Measurements from ENCODE around the gene PDE2A.

The PDE2A gene

DNA sequence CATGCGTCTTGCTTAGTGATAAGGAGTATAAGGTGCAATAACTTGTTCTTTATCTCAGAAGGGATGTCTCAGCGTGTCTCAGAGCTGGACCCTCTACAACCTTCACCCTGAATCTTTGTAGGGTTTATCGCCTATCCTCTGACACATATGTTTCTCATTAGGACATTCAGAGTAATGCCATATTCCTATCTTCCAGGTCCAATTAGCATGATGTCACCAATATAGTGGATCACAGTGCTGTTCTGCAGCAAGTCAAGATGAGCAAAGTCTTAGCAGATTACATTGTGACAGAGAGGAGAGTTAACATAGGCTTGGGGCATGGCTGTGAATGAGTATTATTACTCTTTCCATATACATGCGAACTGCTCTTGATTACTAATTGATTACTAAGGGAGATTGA, 129.6 kb downstream of the PDE2A start:
- no peak overlapping the region for H2AK5ac ChIP-seq (ENCODE audit: low read length)
- H3K23ac ChIP-seq (ENCODE audit: low read length): no peak overlapping the region
- H3K79me1 ChIP-seq (ENCODE audit: low read length): peaks cover 2% of the 10 kb centered on the region
- H3K27ac ChIP-seq (ENCODE audit: low read depth, low read length): no peak overlapping the region
- no peak overlapping the region for H4K8ac ChIP-seq (ENCODE audit: low read depth, low read length)
- H3K9me3 ChIP-seq (ENCODE audit: insufficient read depth, low read depth, low read length): no peaks in the 10 kb centered on the region
- H3K4me2 ChIP-seq (ENCODE audit: low read length): no peak overlapping the region
- no peak overlapping the region for H3K4me3 ChIP-seq (ENCODE audit: low read depth, low read length)
- no peak for DNase-seq
- H3K14ac ChIP-seq (ENCODE audit: low read length): no peak overlapping the region
- H3K4me1 ChIP-seq (ENCODE audit: control insufficient read depth in 1 of 2, insufficient read depth in 2 of 2, low read length in 2 of 2): peaks cover 0 to 5% of the 10 kb centered on the region in 2 experiments
- H2BK120ac ChIP-seq (ENCODE audit: insufficient read depth, low read length, poor library complexity): no peak overlapping the region
- no peak overlapping the region for H4K12ac ChIP-seq (ENCODE audit: low read depth, low read length)
- no CpG with 5 or more reads among the region's 4 CpGs for WGBS (ENCODE audit: extremely low coverage, insufficient coverage, insufficient read length)
- H3K36me3 ChIP-seq (ENCODE audit: control insufficient read depth in 1 of 2, insufficient read depth in 2 of 2, low read length in 2 of 2): no peaks in the 10 kb centered on the region
- no peak overlapping the region for H3K9ac ChIP-seq (ENCODE audit: low read length)
- no peaks in the 10 kb centered on the region for H3K79me2 ChIP-seq (ENCODE audit: control insufficient read depth, insufficient read depth, low read length, poor library complexity)
- no peak overlapping the region for H2BK12ac ChIP-seq (ENCODE audit: low read length)
- H2BK5ac ChIP-seq (ENCODE audit: low read depth, low read length, poor library complexity): no peak overlapping the region
- H4K91ac ChIP-seq (ENCODE audit: low read depth, low read length): no peak overlapping the region
- H3K4ac ChIP-seq (ENCODE audit: low read depth, low read length): no peak overlapping the region
- no peak overlapping the region for H2AFZ ChIP-seq (ENCODE audit: insufficient read depth, low read length, poor library complexity)
- no peaks in the 10 kb centered on the region for H3K27me3 ChIP-seq (ENCODE audit: insufficient read depth, low read length)
- H3K18ac ChIP-seq (ENCODE audit: low read length): no peak overlapping the region

DNA sequence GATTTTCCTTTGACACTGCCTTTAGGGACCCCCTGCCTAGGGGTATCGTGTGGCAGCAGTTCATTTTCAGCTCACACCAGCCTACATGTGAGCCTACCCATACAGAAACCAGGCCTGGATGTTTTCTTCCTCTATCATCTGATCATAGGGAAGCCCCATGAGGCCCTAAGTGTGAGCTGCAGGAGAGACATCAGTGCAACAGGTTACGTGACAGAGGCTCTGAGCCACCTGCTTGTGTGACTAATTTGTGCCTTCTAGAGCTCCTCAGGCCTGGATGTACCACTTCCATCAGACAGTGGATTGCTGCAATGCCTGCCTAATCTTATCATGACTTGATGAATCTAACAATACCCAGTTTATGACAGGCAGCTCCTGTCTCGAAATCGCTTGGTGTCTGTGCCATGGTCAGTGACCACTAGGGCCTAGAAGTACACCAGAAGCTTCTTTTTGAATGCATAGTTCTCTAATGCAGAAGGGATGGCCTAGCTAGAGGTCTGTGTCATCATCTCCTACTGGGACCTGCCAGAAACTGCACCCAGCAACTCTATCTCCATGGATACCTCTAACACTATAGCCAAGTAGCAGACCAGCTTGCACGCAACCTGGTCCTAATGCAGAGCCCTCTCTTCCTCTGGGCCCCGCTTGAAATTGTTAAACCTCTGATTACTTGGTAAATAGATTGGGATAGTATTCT, 130.2 kb downstream of the PDE2A start:
- Histone ChIP-seq H3K9ac (ENCODE audit: low read length) (no peak overlapping the region), H4K91ac (ENCODE audit: low read depth, low read length) (no peak overlapping the region), H3K36me3 (ENCODE audit: control insufficient read depth in 1 of 2, insufficient read depth in 2 of 2, low read length in 2 of 2) (no peaks in the 10 kb centered on the region), H3K23ac (ENCODE audit: low read length) (no peak overlapping the region), H3K4me3 (ENCODE audit: low read depth, low read length) (no peak overlapping the region), H3K79me2 (ENCODE audit: control insufficient read depth, insufficient read depth, low read length, poor library complexity) (no peaks in the 10 kb centered on the region), H3K4ac (ENCODE audit: low read depth, low read length) (no peak overlapping the region), H2AFZ (ENCODE audit: insufficient read depth, low read length, poor library complexity) (no peak overlapping the region), H2AK5ac (ENCODE audit: low read length) (no peak overlapping the region), H4K8ac (ENCODE audit: low read depth, low read length) (no peak overlapping the region), H2BK5ac (ENCODE audit: low read depth, low read length, poor library complexity) (no peak overlapping the region), H2BK12ac (ENCODE audit: low read length) (no peak overlapping the region), H2BK120ac (ENCODE audit: insufficient read depth, low read length, poor library complexity) (no peak overlapping the region), H3K4me2 (ENCODE audit: low read length) (no peak overlapping the region), H3K14ac (ENCODE audit: low read length) (no peak overlapping the region), H3K27ac (ENCODE audit: low read depth, low read length) (no peak overlapping the region), H3K79me1 (ENCODE audit: low read length) (peaks cover under 1% of the 10 kb centered on the region), H3K9me3 (ENCODE audit: insufficient read depth, low read depth, low read length) (no peaks in the 10 kb centered on the region), H3K27me3 (ENCODE audit: insufficient read depth, low read length) (no peaks in the 10 kb centered on the region), H3K4me1 (ENCODE audit: control insufficient read depth in 1 of 2, insufficient read depth in 2 of 2, low read length in 2 of 2) (no peaks in the 10 kb centered on the region), H4K12ac (ENCODE audit: low read depth, low read length) (no peak overlapping the region), H3K18ac (ENCODE audit: low read length) (no peak overlapping the region)
- DNase-seq: peak in 1 of 2 donors; percentile 15
- no CpG with 5 or more reads among the region's 6 CpGs for WGBS (ENCODE audit: extremely low coverage, insufficient coverage, insufficient read length)

DNA sequence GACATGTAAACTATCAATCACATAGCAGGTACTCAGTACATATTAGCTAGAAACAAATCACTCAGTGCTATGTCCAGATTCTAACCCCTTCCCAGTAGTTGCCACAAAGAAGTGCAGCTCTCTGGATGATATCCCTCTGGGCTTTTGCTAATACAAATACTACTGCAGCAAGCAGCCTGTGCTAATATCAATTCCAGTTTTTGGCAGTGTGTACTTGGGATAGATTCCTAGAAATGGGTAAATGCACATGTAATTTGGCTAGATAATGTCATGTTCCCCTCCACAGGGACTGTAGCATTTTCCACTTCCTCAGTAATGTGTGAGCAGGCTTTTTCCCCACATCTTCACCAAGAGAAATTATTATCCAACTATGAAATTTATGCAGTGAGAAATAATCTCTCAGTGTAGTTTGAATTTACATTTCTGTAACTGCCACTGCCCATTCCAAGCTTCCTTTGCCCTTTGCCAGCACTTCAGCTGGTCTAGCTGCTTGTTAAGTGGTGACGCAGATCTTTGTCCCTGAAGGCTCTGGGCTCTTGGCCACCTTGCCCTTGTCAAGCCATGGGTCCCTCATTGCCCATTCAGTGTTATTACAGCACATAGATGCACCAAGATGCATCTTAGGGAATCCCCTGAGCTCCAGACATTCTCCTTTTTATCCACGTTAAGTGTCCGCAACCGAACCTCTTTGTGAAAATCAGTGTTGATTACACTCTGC, 132.8 kb downstream of the PDE2A start:
- H2BK5ac ChIP-seq (ENCODE audit: low read depth, low read length, poor library complexity): no peak overlapping the region
- no peaks in the 10 kb centered on the region for H3K36me3 ChIP-seq (ENCODE audit: control insufficient read depth in 1 of 2, insufficient read depth in 2 of 2, low read length in 2 of 2)
- WGBS (ENCODE audit: extremely low coverage, insufficient coverage, insufficient read length): no CpG with 5 or more reads among the region's 4 CpGs
- no peak overlapping the region for H2BK12ac ChIP-seq (ENCODE audit: low read length)
- no peak overlapping the region for H3K23ac ChIP-seq (ENCODE audit: low read length)
- H2BK120ac ChIP-seq (ENCODE audit: insufficient read depth, low read length, poor library complexity): no peak overlapping the region
- H3K4me3 ChIP-seq (ENCODE audit: low read depth, low read length): no peak overlapping the region
- no peak overlapping the region for H4K8ac ChIP-seq (ENCODE audit: low read depth, low read length)
- no peak overlapping the region for H3K9ac ChIP-seq (ENCODE audit: low read length)
- no peak overlapping the region for H3K27ac ChIP-seq (ENCODE audit: low read depth, low read length)
- H2AFZ ChIP-seq (ENCODE audit: insufficient read depth, low read length, poor library complexity): no peak overlapping the region
- H3K79me1 ChIP-seq (ENCODE audit: low read length): no peaks in the 10 kb centered on the region
- no peak overlapping the region for H4K12ac ChIP-seq (ENCODE audit: low read depth, low read length)
- no peaks in the 10 kb centered on the region for H3K27me3 ChIP-seq (ENCODE audit: insufficient read depth, low read length)
- no peak overlapping the region for H4K91ac ChIP-seq (ENCODE audit: low read depth, low read length)
- no peaks in the 10 kb centered on the region for H3K9me3 ChIP-seq (ENCODE audit: insufficient read depth, low read depth, low read length)
- H2AK5ac ChIP-seq (ENCODE audit: low read length): no peak overlapping the region
- H3K18ac ChIP-seq (ENCODE audit: low read length): no peak overlapping the region
- no peaks in the 10 kb centered on the region for H3K4me1 ChIP-seq (ENCODE audit: control insufficient read depth in 1 of 2, insufficient read depth in 2 of 2, low read length in 2 of 2)
- H3K79me2 ChIP-seq (ENCODE audit: control insufficient read depth, insufficient read depth, low read length, poor library complexity): no peaks in the 10 kb centered on the region
- DNase-seq: no peak
- H3K14ac ChIP-seq (ENCODE audit: low read length): no peak overlapping the region
- H3K4me2 ChIP-seq (ENCODE audit: low read length): no peak overlapping the region
- H3K4ac ChIP-seq (ENCODE audit: low read depth, low read length): no peak overlapping the region

DNA sequence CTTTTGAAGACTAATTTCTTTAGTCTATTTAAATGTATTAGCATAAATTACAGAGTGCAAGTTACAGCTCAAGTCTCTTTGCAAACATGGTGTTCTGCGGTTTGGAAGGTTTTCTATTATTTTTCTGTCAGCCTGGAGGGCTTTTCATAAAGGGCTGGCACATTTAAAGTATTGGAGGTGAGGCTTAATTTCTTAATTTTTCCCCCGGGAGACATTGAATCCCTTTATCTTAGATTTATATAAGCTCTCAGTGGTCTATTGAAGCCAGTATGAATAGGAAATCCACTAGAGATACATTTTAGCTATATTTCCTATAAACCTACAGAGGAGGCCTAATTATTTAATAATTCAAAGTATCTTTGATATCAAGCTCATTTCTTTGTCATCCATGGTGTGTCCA, 137.2 kb downstream of the PDE2A start:
- no peak overlapping the region for H3K9ac ChIP-seq (ENCODE audit: low read length)
- no peaks in the 10 kb centered on the region for H3K27me3 ChIP-seq (ENCODE audit: insufficient read depth, low read length)
- no CpG with 5 or more reads among the region's 2 CpGs for WGBS (ENCODE audit: extremely low coverage, insufficient coverage, insufficient read length)
- no peak overlapping the region for H3K23ac ChIP-seq (ENCODE audit: low read length)
- H3K9me3 ChIP-seq (ENCODE audit: insufficient read depth, low read depth, low read length): no peaks in the 10 kb centered on the region
- no peak overlapping the region for H2BK120ac ChIP-seq (ENCODE audit: insufficient read depth, low read length, poor library complexity)
- no peaks in the 10 kb centered on the region for H3K79me2 ChIP-seq (ENCODE audit: control insufficient read depth, insufficient read depth, low read length, poor library complexity)
- H2BK12ac ChIP-seq (ENCODE audit: low read length): no peak overlapping the region
- no peak overlapping the region for H2AK5ac ChIP-seq (ENCODE audit: low read length)
- H3K14ac ChIP-seq (ENCODE audit: low read length): no peak overlapping the region
- no peak overlapping the region for H4K91ac ChIP-seq (ENCODE audit: low read depth, low read length)
- no peak overlapping the region for H3K4me3 ChIP-seq (ENCODE audit: low read depth, low read length)
- H2BK5ac ChIP-seq (ENCODE audit: low read depth, low read length, poor library complexity): no peak overlapping the region
- H3K18ac ChIP-seq (ENCODE audit: low read length): no peak overlapping the region
- H3K4me1 ChIP-seq (ENCODE audit: control insufficient read depth in 1 of 2, insufficient read depth in 2 of 2, low read length in 2 of 2): peaks cover 0 to 4% of the 10 kb centered on the region in 2 experiments
- no peak overlapping the region for H3K4me2 ChIP-seq (ENCODE audit: low read length)
- H2AFZ ChIP-seq (ENCODE audit: insufficient read depth, low read length, poor library complexity): no peak overlapping the region
- H3K79me1 ChIP-seq (ENCODE audit: low read length): no peaks in the 10 kb centered on the region
- no peak overlapping the region for H4K8ac ChIP-seq (ENCODE audit: low read depth, low read length)
- H3K4ac ChIP-seq (ENCODE audit: low read depth, low read length): no peak overlapping the region
- H3K36me3 ChIP-seq (ENCODE audit: control insufficient read depth in 1 of 2, insufficient read depth in 2 of 2, low read length in 2 of 2): no peaks in the 10 kb centered on the region
- H3K27ac ChIP-seq (ENCODE audit: low read depth, low read length): no peak overlapping the region
- no peak for DNase-seq
- no peak overlapping the region for H4K12ac ChIP-seq (ENCODE audit: low read depth, low read length)
